ENCODE data around the gene TMEM132C. TPM values are rescaled to one million over a fixed set of nuclear protein-coding genes. Genes with fewer than 3 reads are reported as not detected.

Gene TMEM132C
- total RNA-seq, 1 donor from 2014 or later: 0.42 TPM

DNA sequence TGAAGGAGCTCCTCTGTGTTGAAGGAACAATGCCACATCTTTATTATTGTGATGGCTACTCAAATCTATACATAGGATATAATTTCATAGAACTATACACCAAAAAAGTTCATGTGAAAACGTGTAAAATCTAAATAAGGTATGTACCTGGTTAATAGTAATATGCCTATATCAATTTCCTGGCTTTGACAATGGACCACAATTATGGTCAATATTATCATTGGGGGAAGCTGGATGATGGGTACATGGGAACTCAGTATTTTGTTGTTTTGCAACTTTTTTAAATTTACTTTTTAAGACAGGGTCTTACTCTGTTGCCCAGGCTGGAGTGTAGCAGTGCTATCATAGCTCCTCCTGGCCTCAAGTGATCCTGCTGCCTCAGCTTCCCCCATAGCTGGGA is 270.7 kb downstream of the TMEM132C start:
- TF ChIP-seq, protein P1, sequence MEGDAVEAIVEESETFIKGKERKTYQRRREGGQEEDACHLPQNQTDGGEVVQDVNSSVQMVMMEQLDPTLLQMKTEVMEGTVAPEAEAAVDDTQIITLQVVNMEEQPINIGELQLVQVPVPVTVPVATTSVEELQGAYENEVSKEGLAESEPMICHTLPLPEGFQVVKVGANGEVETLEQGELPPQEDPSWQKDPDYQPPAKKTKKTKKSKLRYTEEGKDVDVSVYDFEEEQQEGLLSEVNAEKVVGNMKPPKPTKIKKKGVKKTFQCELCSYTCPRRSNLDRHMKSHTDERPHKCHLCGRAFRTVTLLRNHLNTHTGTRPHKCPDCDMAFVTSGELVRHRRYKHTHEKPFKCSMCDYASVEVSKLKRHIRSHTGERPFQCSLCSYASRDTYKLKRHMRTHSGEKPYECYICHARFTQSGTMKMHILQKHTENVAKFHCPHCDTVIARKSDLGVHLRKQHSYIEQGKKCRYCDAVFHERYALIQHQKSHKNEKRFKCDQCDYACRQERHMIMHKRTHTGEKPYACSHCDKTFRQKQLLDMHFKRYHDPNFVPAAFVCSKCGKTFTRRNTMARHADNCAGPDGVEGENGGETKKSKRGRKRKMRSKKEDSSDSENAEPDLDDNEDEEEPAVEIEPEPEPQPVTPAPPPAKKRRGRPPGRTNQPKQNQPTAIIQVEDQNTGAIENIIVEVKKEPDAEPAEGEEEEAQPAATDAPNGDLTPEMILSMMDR (IDR thresholded peaks at IDR 0.05; ENCODE audit: insufficient read depth, low read length, poor library complexity, severe bottlenecking): no peak

DNA sequence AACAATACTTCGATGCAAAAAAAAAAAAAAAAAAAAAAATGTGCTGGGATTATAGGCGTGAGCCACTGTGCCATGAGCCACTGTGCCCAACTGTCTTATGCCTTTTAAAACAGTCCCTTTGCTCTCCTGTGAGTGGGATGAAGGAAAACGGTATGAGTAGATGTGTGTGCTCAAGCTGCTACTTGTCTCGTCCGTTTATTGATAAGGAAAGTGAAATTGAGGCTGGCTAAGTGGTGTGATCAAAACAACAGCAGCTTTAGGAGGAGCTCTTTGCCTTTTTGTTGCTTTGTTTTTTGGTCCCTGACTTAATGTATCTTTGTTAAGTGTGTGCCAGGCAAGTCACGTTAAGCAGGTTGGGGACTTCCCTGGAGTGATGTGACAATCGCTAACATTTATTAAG is 275.9 kb downstream of the TMEM132C start:
- no peak for DNase-seq (ENCODE audit: low read depth)
- TF ChIP-seq, protein P1 (IDR thresholded peaks at IDR 0.05; ENCODE audit: insufficient read depth, low read length, poor library complexity, severe bottlenecking): no peak

More for the DNA sequence above, 270.7 kb downstream of the TMEM132C start:
- DNase-seq (ENCODE audit: low read depth): no peak
- Histone ChIP-seq H3K27me3 (ENCODE audit: control insufficient read depth, insufficient read depth, low read length) (no peaks in the 10 kb centered on the region), H3K36me3 (ENCODE audit: control insufficient read depth, insufficient read depth, low read length) (no peaks in the 10 kb centered on the region), H3K4me3 (ENCODE audit: low read depth, low read length) (no peak overlapping the region)

DNA sequence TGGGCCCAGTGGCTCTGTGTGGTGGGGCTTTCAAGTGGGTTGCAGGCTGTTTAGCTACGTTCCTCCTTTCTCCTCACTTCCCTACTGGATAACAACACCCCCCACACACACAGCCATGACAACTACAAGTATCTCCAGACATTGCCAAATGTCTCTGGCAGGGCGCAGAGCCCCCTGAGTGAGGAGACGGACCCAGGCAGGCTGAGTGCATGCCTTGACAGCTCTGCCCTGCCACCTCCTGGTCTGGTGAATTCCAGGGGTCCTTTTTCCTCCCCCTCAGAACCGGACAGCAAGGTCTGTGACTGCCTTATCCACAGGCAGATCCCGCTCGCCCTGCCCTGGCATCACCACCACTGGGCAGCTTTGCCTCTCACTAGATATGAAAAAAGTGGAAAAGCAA is 276.5 kb downstream of the TMEM132C start:
- Histone ChIP-seq H3K36me3 (ENCODE audit: control insufficient read depth, insufficient read depth, low read length) (no peaks in the 10 kb centered on the region), H3K27me3 (ENCODE audit: control insufficient read depth, insufficient read depth, low read length) (no peaks in the 10 kb centered on the region), H3K4me3 (ENCODE audit: low read depth, low read length) (no peak overlapping the region)
- TF ChIP-seq, protein P1 (IDR thresholded peaks at IDR 0.05; ENCODE audit: insufficient read depth, low read length, poor library complexity, severe bottlenecking): no peak
- DNase-seq (ENCODE audit: low read depth): no peak

More for the DNA sequence above, 275.9 kb downstream of the TMEM132C start:
- Histone ChIP-seq H3K4me3 (ENCODE audit: low read depth, low read length) (no peak overlapping the region), H3K27me3 (ENCODE audit: control insufficient read depth, insufficient read depth, low read length) (no peaks in the 10 kb centered on the region), H3K36me3 (ENCODE audit: control insufficient read depth, insufficient read depth, low read length) (no peaks in the 10 kb centered on the region)

DNA sequence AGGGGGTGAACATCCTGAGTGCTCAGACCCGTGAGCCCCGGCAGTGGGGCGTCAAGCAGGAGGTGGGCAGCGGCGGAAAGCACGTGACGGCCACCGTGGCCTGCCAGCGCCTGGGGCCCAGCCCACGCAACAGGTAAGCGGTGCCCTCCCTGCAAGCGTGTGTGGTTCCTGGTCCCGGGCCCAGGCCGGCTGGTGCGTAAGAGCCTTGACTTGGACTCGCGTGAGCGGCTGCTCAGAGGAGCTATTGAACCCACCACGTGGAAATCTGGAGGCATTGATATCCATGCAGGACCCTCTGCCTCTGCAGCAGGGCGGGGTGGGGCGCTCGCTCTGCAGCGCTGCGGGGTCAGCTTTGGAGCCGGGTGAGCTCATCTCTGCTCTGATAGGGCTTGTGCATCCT is 277.0 kb downstream of the TMEM132C start:
- no peak for DNase-seq (ENCODE audit: low read depth)
- Histone ChIP-seq H3K27me3 (ENCODE audit: control insufficient read depth, insufficient read depth, low read length) (no peaks in the 10 kb centered on the region), H3K36me3 (ENCODE audit: control insufficient read depth, insufficient read depth, low read length) (no peaks in the 10 kb centered on the region), H3K4me3 (ENCODE audit: low read depth, low read length) (no peak overlapping the region)
- TF ChIP-seq, protein P1 (IDR thresholded peaks at IDR 0.05; ENCODE audit: insufficient read depth, low read length, poor library complexity, severe bottlenecking): no peak

DNA sequence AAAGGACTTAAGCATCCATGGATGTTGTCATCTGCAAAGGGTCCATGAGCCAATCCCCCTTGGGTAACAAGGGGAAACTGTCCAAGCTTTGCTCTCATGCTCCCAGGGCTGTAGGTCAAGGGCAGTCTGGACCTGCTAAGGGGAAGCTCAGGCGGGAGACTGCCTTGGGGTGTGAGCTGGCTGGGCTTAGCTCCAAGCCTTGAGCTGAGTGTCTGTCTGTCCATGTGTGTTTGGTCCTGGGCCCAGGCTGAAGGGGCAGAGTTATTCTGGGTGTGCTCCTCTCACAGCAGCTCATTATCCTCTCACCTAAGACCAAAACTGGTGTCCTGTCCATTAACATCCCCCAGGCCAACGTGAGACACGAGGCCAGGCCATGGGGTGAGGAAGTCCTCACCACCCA is 282.0 kb downstream of the TMEM132C start:
- Histone ChIP-seq H3K27me3 (ENCODE audit: control insufficient read depth, insufficient read depth, low read length) (peaks cover 2% of the 10 kb centered on the region), H3K36me3 (ENCODE audit: control insufficient read depth, insufficient read depth, low read length) (no peaks in the 10 kb centered on the region), H3K4me3 (ENCODE audit: low read depth, low read length) (no peak overlapping the region)
- DNase-seq (ENCODE audit: low read depth): no peak
- TF ChIP-seq, protein P1 (IDR thresholded peaks at IDR 0.05; ENCODE audit: insufficient read depth, low read length, poor library complexity, severe bottlenecking): no peak

DNA sequence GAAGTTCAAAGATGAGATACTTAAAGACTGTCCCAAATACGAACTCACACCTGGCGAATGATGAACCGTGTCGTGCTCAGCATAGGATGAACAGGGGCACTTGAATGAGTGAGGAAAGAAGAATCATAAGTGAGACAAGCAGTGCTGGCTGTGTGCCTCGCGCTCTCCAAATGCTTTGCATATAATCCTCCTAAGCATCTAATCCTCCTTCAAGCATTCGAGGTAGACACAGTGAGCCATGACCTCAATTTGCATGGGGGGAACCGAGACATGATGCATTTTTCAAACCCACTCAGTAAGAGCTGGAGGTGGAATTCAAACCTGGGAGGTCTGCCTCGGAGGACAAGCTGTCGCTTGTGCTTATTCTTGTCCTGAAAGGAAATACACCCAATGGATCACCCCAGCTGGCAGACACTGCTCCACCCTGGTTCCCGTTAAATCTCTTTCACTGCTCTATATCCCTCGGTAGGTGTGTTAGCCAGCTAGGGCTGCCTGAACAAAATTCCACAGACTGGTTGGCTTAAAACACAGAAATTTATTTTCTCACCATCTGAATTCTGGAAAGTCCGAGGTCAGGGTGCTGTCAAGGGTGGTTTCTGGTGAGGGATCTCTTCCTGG is 282.7 kb downstream of the TMEM132C start:
- TF ChIP-seq, protein P1 (IDR thresholded peaks at IDR 0.05; ENCODE audit: insufficient read depth, low read length, poor library complexity, severe bottlenecking): no peak
- DNase-seq (ENCODE audit: low read depth): no peak
- Histone ChIP-seq H3K36me3 (ENCODE audit: control insufficient read depth, insufficient read depth, low read length) (no peaks in the 10 kb centered on the region), H3K4me3 (ENCODE audit: low read depth, low read length) (no peak overlapping the region), H3K27me3 (ENCODE audit: control insufficient read depth, insufficient read depth, low read length) (peaks cover 2% of the 10 kb centered on the region)
